Neural crest cell (in vitro differentiated cells): ENCODE measurements around the gene FN3KRP. TPM values are rescaled to one million over a fixed set of nuclear protein-coding genes. Genes with fewer than 3 reads are reported as not detected.

Experiments
- DNase-seq: peaks from one replicate; pipeline ENCODE4 v3.0.0; 2021; ENCODE audit warnings: low read depth, mixed read lengths, low spot score
- H3K27ac Mint-ChIP-seq: one replicate; pipeline ENCODE4 v1.8.0; 2021; ENCODE audit warnings: mild to moderate bottlenecking, mixed read lengths; ENCODE audit not compliant: unreplicated experiment
- H3K27me3 Mint-ChIP-seq: 2 replicates; pipeline ENCODE4 v1.8.0; 2021; ENCODE audit warnings: low read depth, mild to moderate bottlenecking, mixed read lengths
- H3K36me3 Mint-ChIP-seq: 2 replicates; pipeline ENCODE4 v1.8.0; 2021; ENCODE audit warnings: low read depth, mild to moderate bottlenecking, mixed read lengths
- H3K4me1 Mint-ChIP-seq: 2 replicates; pipeline ENCODE4 v1.8.0; 2021; ENCODE audit warnings: mixed read lengths
- H3K4me3 Mint-ChIP-seq: one replicate; pipeline ENCODE4 v1.8.0; 2021; ENCODE audit warnings: mild to moderate bottlenecking, mixed read lengths
- H3K9me3 Mint-ChIP-seq: 2 replicates; pipeline ENCODE4 v1.8.0; 2021; ENCODE audit warnings: mixed read lengths
- CTCF ChIP-seq: fragments of 200-600 bp; sonication (generic); conservative IDR thresholded peaks from 2 replicates; pipeline ENCODE4 v1.5.0; 2021; ENCODE audit warnings: antibody characterized with exemption, mild to moderate bottlenecking
- total RNA-seq: library from RNA; stranded (reverse); gene quantifications from 2 replicates; pipeline ENCODE4 v1.2.1, GENCODE V29; 2021

The FN3KRP gene
- total RNA-seq, 1 donor from 2014 or later, result 44.1 TPM

GRCh38 chr17:82748756-82749155 lies 32.2 kb downstream of the FN3KRP start:
- no peak for DNase-seq
- peaks cover 13% of the 10 kb centered on the region for H3K27me3 Mint-ChIP-seq
- peaks cover 13% of the 10 kb centered on the region for H3K4me1 Mint-ChIP-seq
- H3K9me3 Mint-ChIP-seq, result peaks cover 8% of the 10 kb centered on the region
- H3K36me3 Mint-ChIP-seq, result peaks cover 39% of the 10 kb centered on the region
- TF ChIP-seq CTCF, result no peak
- H3K4me3 Mint-ChIP-seq, result no peak overlapping the region
- H3K27ac Mint-ChIP-seq, result no peak overlapping the region

GRCh38 chr17:82750241-82750908 lies 33.9 kb downstream of the FN3KRP start:
- Mint-ChIP-seq H3K27me3 (peaks cover 13% of the 10 kb centered on the region), H3K4me3 (peak overlapping the region; percentile 88), H3K36me3 (peaks cover 33% of the 10 kb centered on the region), H3K9me3 (peaks cover 7% of the 10 kb centered on the region), H3K27ac (no peak overlapping the region), H3K4me1 (peaks cover 27% of the 10 kb centered on the region)
- no peak for DNase-seq
- TF ChIP-seq CTCF, result no peak

- no peak for DNase-seq
- Mint-ChIP-seq H3K27me3 (peaks cover 13% of the 10 kb centered on the region), H3K27ac (no peak overlapping the region), H3K4me1 (peaks cover 32% of the 10 kb centered on the region), H3K9me3 (peaks cover 5% of the 10 kb centered on the region), H3K36me3 (peaks cover 27% of the 10 kb centered on the region), H3K4me3 (peak overlapping the region; percentile 47)
- no peak for TF ChIP-seq CTCF
Observed at GRCh38 chr17:82751171-82751570, 34.7 kb downstream of the FN3KRP start.

GRCh38 chr17:82751571-82752370 lies 35.3 kb downstream of the FN3KRP start, which contains the start of gene TBCD:
TSS of gene TBCD (plus strand) at chr17:82752065. CDS start at chr17:82752194, 129 bp downstream.
- peaks cover 25% of the 10 kb centered on the region for H3K36me3 Mint-ChIP-seq
- TF ChIP-seq CTCF, result no peak
- peak; percentile 84 for DNase-seq
- H3K4me3 Mint-ChIP-seq, result peak within 1 kb of the TSS; percentile 86
- peaks cover 13% of the 10 kb centered on the region for H3K27me3 Mint-ChIP-seq
- no peak within 1 kb of the TSS for H3K27ac Mint-ChIP-seq
- H3K4me1 Mint-ChIP-seq, result peaks cover 32% of the 10 kb centered on the region
- H3K9me3 Mint-ChIP-seq, result peaks cover 5% of the 10 kb centered on the region

GRCh38 chr17:82752371-82753200 lies 36.1 kb downstream of the FN3KRP start:
- DNase-seq, result no peak
- peaks cover 19% of the 10 kb centered on the region for H3K36me3 Mint-ChIP-seq
- peaks cover 2% of the 10 kb centered on the region for H3K9me3 Mint-ChIP-seq
- peak overlapping the region; percentile 27 for H3K27ac Mint-ChIP-seq
- peaks cover 32% of the 10 kb centered on the region for H3K4me1 Mint-ChIP-seq
- H3K27me3 Mint-ChIP-seq, result peaks cover 13% of the 10 kb centered on the region
- peak overlapping the region; percentile 84 for H3K4me3 Mint-ChIP-seq
- no peak for TF ChIP-seq CTCF
